HCT116 (cell line): ENCODE results near the gene FGF8. TPM values are rescaled to one million over a fixed set of nuclear protein-coding genes. Genes with fewer than 3 reads are reported as not detected.

ENCODE experiments used
- ATAC-seq: fragments of 200-7000 bp; cut with Tn5 transposase; 2 replicates; pipeline ENCODE4 v1.9.1; 2020; ENCODE audit warnings: mild to moderate bottlenecking, moderate library complexity
- BruUV-seq: library from RNA; stranded (reverse); fragments of 400-500 nt; replicated peaks from 2 replicates; lab custom pipeline; 2021; lab: Mats Ljungman, UMichigan
- CTCF ChIA-PET: fragments of 300-600 bp; sonication (Branson Sonifier 250); formaldehyde crosslinking; loops from one replicate; lab custom pipeline; 2021; ENCODE audit warnings: antibody characterized with exemption; lab: Charles Lee
- POLR2A ChIA-PET: fragments of 300-600, 350-600 bp; sonication (Branson Sonifier 250); formaldehyde crosslinking; loops from one replicate; lab custom pipeline; 2021; ENCODE audit warnings: antibody characterized with exemption; lab: Charles Lee
- RAD21 ChIA-PET, 2 experiments: fragments of 300-600 bp; sonication (Branson Sonifier 250); formaldehyde crosslinking; loops; one replicate each; lab custom pipeline; 2023; ENCODE audit warnings: low total read pairs in 2 of 2; ENCODE audit not compliant: uncharacterized antibody in 2 of 2, unreplicated experiment in 2 of 2, low non-redundant PET in 1 of 2; lab: Charles Lee
- DNase-seq: peaks from one replicate; pipeline ENCODE4 v3.0.0-alpha.2; 2010; ENCODE audit warnings: low read depth, low spot score
- H2AFZ ChIP-seq: fragments of 200-600 bp; shearing (Covaris generic), sonication (generic); 2 replicates; pipeline ENCODE4 v1.6.1; 2017; ENCODE audit warnings: low read depth, mixed run types, mixed read lengths, antibody characterized with exemption, low read length; ENCODE audit not compliant: poor library complexity, severe bottlenecking
- H3K27ac ChIP-seq: 2 replicates; pipeline ENCODE4 v1.5.1; 2012; ENCODE audit warnings: low read depth, low read length
- H3K27me3 ChIP-seq: fragments of 200-600 bp; sonication (generic); 2 replicates; pipeline ENCODE4 v1.6.1; 2016; ENCODE audit warnings: mixed run types, low read length, mixed read lengths; ENCODE audit not compliant: insufficient read depth
- H3K36me3 ChIP-seq, 2 experiments: fragments of 200-500 bp in 1 of 2; fragments of 200-600 bp in 1 of 2; sonication (Bioruptor generic) in 1 of 2; sonication (generic) in 1 of 2; 2 replicates each; pipeline versions ENCODE4 v1.5.1 to v1.6.1; 2014 to 2016; ENCODE audit warnings: low read length in 2 of 2, inconsistent platforms in 1 of 2, mixed read lengths in 1 of 2, mixed run types in 1 of 2; ENCODE audit not compliant: insufficient read depth in 2 of 2, control insufficient read depth in 1 of 2
- H3K4me1 ChIP-seq, 2 experiments: fragments of 200-600 bp in 1 of 2; sonication (generic) in 1 of 2; 2 replicates each; pipeline versions ENCODE4 v1.5.1 to v1.6.1; 2012 to 2017; ENCODE audit warnings: low read length in 2 of 2, inconsistent platforms in 1 of 2, mild to moderate bottlenecking in 1 of 2, mixed read lengths in 1 of 2, mixed run types in 1 of 2, moderate library complexity in 1 of 2; ENCODE audit not compliant: insufficient read depth in 2 of 2, control insufficient read depth in 1 of 2
- H3K4me2 ChIP-seq: fragments of 200-600 bp; sonication (generic); 2 replicates; pipeline ENCODE4 v1.6.1; 2017; ENCODE audit warnings: mixed run types, low read length, mixed read lengths
- H3K4me3 ChIP-seq, 2 experiments: fragments of 200-600 bp in 1 of 2; sonication (generic) in 1 of 2; replicated peaks in 1 of 2; 2 replicates each; pipeline ENCODE4 v1.5.1; 2011 to 2016; ENCODE audit warnings: low read length in 2 of 2, control low read depth in 1 of 2, low read depth in 1 of 2, mild to moderate bottlenecking in 1 of 2, mixed read lengths in 1 of 2, mixed run types in 1 of 2
- H3K79me2 ChIP-seq: fragments of 200-600 bp; sonication (generic); 2 replicates; pipeline ENCODE4 v1.6.1; 2017; ENCODE audit warnings: mild to moderate bottlenecking, mixed run types, low read length, moderate library complexity, mixed read lengths; ENCODE audit not compliant: insufficient read depth
- H3K9ac ChIP-seq: fragments of 200-600 bp; sonication (generic); 2 replicates; pipeline ENCODE4 v1.6.1; 2016; ENCODE audit warnings: low read length, mixed read lengths
- H3K9me2 ChIP-seq: fragments of 200-600 bp; sonication (generic), shearing (Covaris generic); 2 replicates; pipeline ENCODE4 v1.6.1; 2017; ENCODE audit warnings: mixed run types, mild to moderate bottlenecking, moderate library complexity; ENCODE audit not compliant: insufficient read depth
- H3K9me3 ChIP-seq, 2 experiments: fragments of 200-500 bp in 1 of 2; fragments of 200-600 bp in 1 of 2; sonication (Bioruptor generic) in 1 of 2; sonication (generic) in 1 of 2; 2 replicates each; pipeline ENCODE4 v1.6.1; 2014 to 2017; ENCODE audit warnings: low read length in 2 of 2, mixed read lengths in 2 of 2, inconsistent platforms in 1 of 2, low read depth in 1 of 2, mild to moderate bottlenecking in 1 of 2, mixed run types in 1 of 2, moderate library complexity in 1 of 2; ENCODE audit not compliant: control insufficient read depth in 1 of 2, insufficient read depth in 1 of 2
- H4K20me1 ChIP-seq: fragments of 200-600 bp; sonication (generic), shearing (Covaris generic); 2 replicates; pipeline ENCODE4 v1.6.1; 2017; ENCODE audit warnings: mixed run types, mild to moderate bottlenecking, moderate library complexity; ENCODE audit not compliant: insufficient read depth
- ATF3 ChIP-seq: IDR thresholded peaks from 2 replicates; pipeline ENCODE4 v1.6.1; 2012
- EZH2phosphoT487 ChIP-seq: fragments of 200-600 bp; IDR thresholded peaks from 2 replicates; pipeline ENCODE4 v1.6.1; 2018; ENCODE audit warnings: antibody characterized with exemption, borderline replicate concordance
- JUND ChIP-seq: IDR thresholded peaks from 2 replicates; pipeline ENCODE4 v1.6.1; 2012
- POLR2A ChIP-seq: IDR thresholded peaks from 2 replicates; pipeline ENCODE4 v1.7.0; 2011; ENCODE audit warnings: borderline replicate concordance; ENCODE audit not compliant: insufficient read depth, insufficient read length; ENCODE audit errors: extremely low read depth
- POLR2AphosphoS5 ChIP-seq: IDR thresholded peaks from 2 replicates; pipeline ENCODE4 v1.6.1; 2011; ENCODE audit warnings: mild to moderate bottlenecking, low read depth, low read length, moderate library complexity
- RAD21 ChIP-seq: IDR thresholded peaks from 2 replicates; pipeline ENCODE4 v1.6.1; 2012; ENCODE audit warnings: low read depth, mild to moderate bottlenecking
- TCF7L2 ChIP-seq: IDR thresholded peaks from 2 replicates; pipeline ENCODE4 v1.7.0; 2011; ENCODE audit warnings: borderline replicate concordance, inconsistent platforms; ENCODE audit not compliant: insufficient read depth, insufficient read length; ENCODE audit errors: extremely low read depth
- YY1 ChIP-seq: IDR thresholded peaks from 2 replicates; pipeline ENCODE4 v1.6.1; 2011; ENCODE audit warnings: low read length, low read depth, moderate library complexity, mild to moderate bottlenecking; ENCODE audit not compliant: insufficient replicate concordance; ENCODE audit errors: extremely low read depth
- intact Hi-C: fragments of 100-400 bp; cut with micrococcal nuclease; formaldehyde crosslinking; loops from 2 replicates; pipeline ENCODE4 v1.10.0; 2022
- total RNA-seq: library from RNA; stranded (reverse); gene quantifications from one replicate; pipeline ENCODE4 v1.2.1, GENCODE V29; 2021; ENCODE audit not compliant: unreplicated experiment
- TF ChIP-seq, protein P1 (sequence below): IDR thresholded peaks from 2 replicates; pipeline ENCODE4 v1.6.1; 2011; ENCODE audit warnings: mild to moderate bottlenecking, low read length, moderate library complexity; ENCODE audit not compliant: insufficient replicate concordance; ENCODE audit errors: extremely low read depth

The FGF8 gene
- total RNA-seq, 1 experiment from 2014 or later: 2.7 TPM

DNA sequence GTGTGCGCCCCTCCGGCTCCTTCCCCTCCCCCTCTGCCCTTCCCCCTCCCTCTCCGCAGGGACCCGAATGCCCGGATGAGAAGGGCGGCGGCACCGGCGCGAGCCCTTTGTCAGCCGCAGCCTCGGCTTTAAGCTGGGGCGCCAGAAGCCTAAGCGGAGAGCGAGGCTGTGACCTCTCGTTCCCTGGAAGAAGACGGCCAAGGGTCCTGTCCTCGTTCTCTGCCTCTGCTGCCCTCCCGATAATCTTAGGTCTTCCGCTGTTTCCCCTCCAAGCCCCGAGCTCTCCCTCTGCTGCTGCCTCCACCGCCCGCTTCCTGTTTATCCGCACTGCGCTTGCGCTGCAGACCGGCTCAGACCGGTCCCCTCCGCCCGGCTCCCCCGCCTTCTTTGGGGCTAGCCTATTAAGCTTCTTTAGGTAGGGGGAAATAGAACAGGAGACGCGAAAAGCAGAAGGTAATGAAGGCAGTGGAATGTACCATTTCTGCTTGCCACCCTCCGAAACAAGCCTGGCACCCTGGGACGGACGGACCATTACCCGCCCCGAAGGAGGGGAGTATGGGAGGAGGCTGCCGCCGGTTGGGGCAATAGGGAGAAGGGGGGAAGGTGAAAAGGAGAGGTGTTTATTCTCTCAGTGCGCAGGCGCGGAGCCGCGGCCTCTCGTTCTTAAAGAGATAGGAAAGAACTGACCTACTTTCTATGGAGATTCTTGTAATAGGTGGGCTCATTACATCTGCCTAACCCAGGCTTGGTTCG lies 42.4 kb upstream of the FGF8 start, which contains the start of gene OGA:
OGA (minus strand) TSS at position 326 of the 753 bp plus-strand sequence. CDS start 422 bp downstream, outside the sequence.
- ChIA-PET CTCF (interaction anchor here (0.7 to 2.0 kb wide), 12 partner anchors 9 to 604 kb away, joined by 3 to 19 read pairs (median 5); partner anchors contain the start of gene NPM3), POLR2A (interaction anchor here (0.7 to 1.9 kb wide), 10 partner anchors 9 to 192 kb away, joined by 3 to 10 read pairs (median 4); partner anchors contain the start of gene NPM3), RAD21 (interaction anchor here (0.7 to 2.0 kb wide), 4 partner anchors 21 to 897 kb away, joined by 3 to 9 read pairs (median 7); no protein-coding TSS in a partner anchor)
- Histone ChIP-seq H3K9me2 (no peaks in the 10 kb centered on the region), H4K20me1 (peaks cover 26% of the 10 kb centered on the region; the same call in 1 of the 2 replicates), H3K4me3 (peak within 1 kb of the TSS; percentile 87 to 96), H3K9me3 (no peaks in the 10 kb centered on the region), H3K27me3 (no peaks in the 10 kb centered on the region), H3K9ac (peak within 1 kb of the TSS; percentile 97), H2AFZ (peak within 1 kb of the TSS; percentile 3), H3K4me1 (peaks cover 18 to 31% of the 10 kb centered on the region in 2 experiments), H3K4me2 (peak within 1 kb of the TSS; percentile 87), H3K36me3 (peaks cover 2 to 3% of the 10 kb centered on the region in 2 experiments; a peak in 1 of 4 replicates), H3K27ac (peak within 1 kb of the TSS; percentile 81), H3K79me2 (peaks cover 65% of the 10 kb centered on the region)
- ATAC-seq (peak; percentile 91), DNase-seq (peak; percentile 100)
- TF ChIP-seq EZH2phosphoT487 (no peak), POLR2A (peak; percentile 90), TCF7L2 (peak; percentile 87), YY1 (peak; percentile 76), JUND (no peak), POLR2AphosphoS5 (peak; percentile 97), RAD21 (no peak), ATF3 (no peak)
- TF ChIP-seq, protein P1, sequence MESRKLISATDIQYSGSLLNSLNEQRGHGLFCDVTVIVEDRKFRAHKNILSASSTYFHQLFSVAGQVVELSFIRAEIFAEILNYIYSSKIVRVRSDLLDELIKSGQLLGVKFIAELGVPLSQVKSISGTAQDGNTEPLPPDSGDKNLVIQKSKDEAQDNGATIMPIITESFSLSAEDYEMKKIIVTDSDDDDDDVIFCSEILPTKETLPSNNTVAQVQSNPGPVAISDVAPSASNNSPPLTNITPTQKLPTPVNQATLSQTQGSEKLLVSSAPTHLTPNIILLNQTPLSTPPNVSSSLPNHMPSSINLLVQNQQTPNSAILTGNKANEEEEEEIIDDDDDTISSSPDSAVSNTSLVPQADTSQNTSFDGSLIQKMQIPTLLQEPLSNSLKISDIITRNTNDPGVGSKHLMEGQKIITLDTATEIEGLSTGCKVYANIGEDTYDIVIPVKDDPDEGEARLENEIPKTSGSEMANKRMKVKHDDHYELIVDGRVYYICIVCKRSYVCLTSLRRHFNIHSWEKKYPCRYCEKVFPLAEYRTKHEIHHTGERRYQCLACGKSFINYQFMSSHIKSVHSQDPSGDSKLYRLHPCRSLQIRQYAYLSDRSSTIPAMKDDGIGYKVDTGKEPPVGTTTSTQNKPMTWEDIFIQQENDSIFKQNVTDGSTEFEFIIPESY: peak; percentile 73
- intact Hi-C loops: loop anchor here (5.0 kb wide), 1 partner anchor 36 kb away; the partner anchor contains the start of gene NPM3
- BruUV-seq: TSS peak; percentile 34
